A549 (cell line): ENCODE measurements around the gene PTPRD. TPM values are rescaled to one million over a fixed set of nuclear protein-coding genes. Genes with fewer than 3 reads are reported as not detected.

ENCODE experiments used
- ATAC-seq, 2 experiments: fragments of 200-7000 bp in 1 of 2; fragments of >200 bp in 1 of 2; cut with Nextera tagmentation in 1 of 2; cut with Tn5 transposase in 1 of 2; 3 replicates each; pipeline versions ENCODE4 v1.8.0 to v1.9.1; 2018 to 2020; ENCODE audit warnings: mild to moderate bottlenecking in 1 of 2, moderate library complexity in 1 of 2
- CTCF ChIA-PET: fragments of 300-600 bp; sonication (Branson Sonifier 250); formaldehyde crosslinking; extraction: SDS; loops from one replicate; lab custom pipeline; 2021; ENCODE audit warnings: antibody characterized with exemption, inconsistent platforms; lab: Yijun Ruan, JAX
- POLR2A ChIA-PET: fragments of 350-600 bp; formaldehyde crosslinking; extraction: SDS; loops from one replicate; lab custom pipeline; 2021; ENCODE audit warnings: antibody characterized with exemption, inconsistent platforms; lab: Yijun Ruan, JAX
- DNase-seq, 2 experiments: peaks; one replicate each; pipeline versions ENCODE4 v3.0.0 to v3.0.0-alpha.2; 2011 to 2016; ENCODE audit warnings: low read depth in 1 of 2, low spot score in 1 of 2
- FAIRE-seq: peaks from 2 replicates; lab custom pipeline; 2011; peaks lifted over from hg19 to GRCh38; lab: Jason Lieb, UNC
- H3K27ac ChIP-seq, 2 experiments: fragments of >200 bp; sonication (Bioruptor Twin); formaldehyde crosslinking; 3 replicates each; pipeline ENCODE4 v1.5.1; 2016 to 2017
- H3K4me1 ChIP-seq: fragments of >200 bp; sonication (Bioruptor Twin); formaldehyde crosslinking; 3 replicates; pipeline ENCODE4 v1.6.1; 2016
- H3K4me2 ChIP-seq: fragments of >200 bp; sonication (Bioruptor Twin); formaldehyde crosslinking; 3 replicates; pipeline ENCODE4 v1.6.1; 2016
- H3K4me3 ChIP-seq: fragments of >200 bp; sonication (Bioruptor Twin); formaldehyde crosslinking; 3 replicates; pipeline ENCODE4 v1.5.1; 2016
- H3K9me3 ChIP-seq: fragments of >200 bp; sonication (Bioruptor Twin); formaldehyde crosslinking; 3 replicates; pipeline ENCODE4 v1.6.1; 2016
- CHD4 ChIP-seq: fragments of 200-600 bp; sonication (generic); IDR thresholded peaks from 2 replicates; pipeline ENCODE4 v1.6.1; 2016; ENCODE audit warnings: antibody characterized with exemption, mild to moderate bottlenecking, borderline replicate concordance
- FOXS1 ChIP-seq: fragments of 250-450 bp; sonication (Bioruptor Pico); IDR thresholded peaks from 2 replicates; pipeline ENCODE4 v1.5.0; 2020; ENCODE audit warnings: mild to moderate bottlenecking, moderate library complexity
- GATA3 ChIP-seq: IDR thresholded peaks from 2 replicates; pipeline ENCODE4 v1.6.1; 2012; ENCODE audit warnings: borderline replicate concordance
- HEYL ChIP-seq: fragments of 250-450 bp; sonication (Bioruptor Pico); IDR thresholded peaks from 2 replicates; pipeline ENCODE4 v1.8.0; 2021; ENCODE audit warnings: mild to moderate bottlenecking, moderate library complexity
- HOXA7 ChIP-seq: fragments of 250-450 bp; sonication (Bioruptor Pico); IDR thresholded peaks from 2 replicates; pipeline ENCODE4 v1.5.0; 2020; ENCODE audit warnings: mild to moderate bottlenecking, moderate library complexity
- HOXB13 ChIP-seq: fragments of 250-450 bp; sonication (Bioruptor Pico); IDR thresholded peaks from 2 replicates; pipeline ENCODE4 v1.5.0; 2020; ENCODE audit warnings: low read depth, mild to moderate bottlenecking, moderate library complexity
- HOXB5 ChIP-seq: fragments of 250-450 bp; sonication (Bioruptor Pico); IDR thresholded peaks from 2 replicates; pipeline ENCODE4 v1.5.0; 2020; ENCODE audit warnings: mild to moderate bottlenecking, moderate library complexity
- JUNB ChIP-seq: fragments of >200 bp; sonication (Bioruptor Twin); formaldehyde crosslinking; IDR thresholded peaks from 2 replicates; pipeline ENCODE4 v1.6.1; 2016
- KDM5A ChIP-seq: fragments of 200-600 bp; sonication (generic); IDR thresholded peaks from 2 replicates; pipeline ENCODE4 v1.6.1; 2016; ENCODE audit warnings: antibody characterized with exemption, mild to moderate bottlenecking
- MAFK ChIP-seq: fragments of 450-650 bp; IDR thresholded peaks from 2 replicates; pipeline ENCODE4 v1.6.1; 2014; ENCODE audit not compliant: partially characterized antibody
- MYC ChIP-seq: IDR thresholded peaks from 2 replicates; pipeline ENCODE4 v1.6.1; 2012; ENCODE audit warnings: mild to moderate bottlenecking, inconsistent platforms, low read length, improper control_type of control experiment, borderline replicate concordance
- NFE2L2 ChIP-seq: fragments of 150-350 bp; conservative IDR thresholded peaks from 2 replicates; pipeline ENCODE4 v1.6.1; 2014; ENCODE audit warnings: low read length
- NR3C1 ChIP-seq: fragments of >200 bp; sonication (Bioruptor Twin); formaldehyde crosslinking; IDR thresholded peaks from 3 replicates; pipeline ENCODE4 v1.6.1; 2017
- POLR2A ChIP-seq: IDR thresholded peaks from 2 replicates; pipeline ENCODE4 v1.6.1; 2012; ENCODE audit warnings: mild to moderate bottlenecking, low read length
- RARB ChIP-seq: fragments of 250-450 bp; sonication (Bioruptor Pico); IDR thresholded peaks from 2 replicates; pipeline ENCODE4 v1.8.0; 2021; ENCODE audit warnings: mild to moderate bottlenecking, moderate library complexity
- RCOR1 ChIP-seq: fragments of 150-350 bp; IDR thresholded peaks from 2 replicates; pipeline ENCODE4 v1.6.1; 2014; ENCODE audit warnings: antibody characterized with exemption, low read length, low read depth
- RNF2 ChIP-seq: fragments of 200-600 bp; sonication (generic); IDR thresholded peaks from 2 replicates; pipeline ENCODE4 v1.6.1; 2016; ENCODE audit warnings: low read depth, mild to moderate bottlenecking, antibody characterized with exemption, moderate library complexity, borderline replicate concordance
- TFCP2L1 ChIP-seq: fragments of 250-450 bp; sonication (Bioruptor Pico); IDR thresholded peaks from 2 replicates; pipeline ENCODE4 v1.5.0; 2021; ENCODE audit warnings: mild to moderate bottlenecking
- ZFP36 ChIP-seq: fragments of 450-650 bp; IDR thresholded peaks from 2 replicates; pipeline ENCODE4 v1.6.1; 2014; ENCODE audit warnings: borderline replicate concordance; ENCODE audit not compliant: partially characterized antibody
- WGBS: methylation state at CpG from one replicate; pipeline ENCODE4 v1.1.6; 2017; ENCODE audit errors: missing lambda C conversion rate; 5-methylcytosine and 5-hydroxymethylcytosine counted together
- polyA plus RNA-seq, 4 experiments: library from polyadenylated mRNA; depleted of rRNA in 3 of 4; stranded (reverse); fragments of >200 nt; fragmentation: RNase III in 1 of 4; extraction: RNeasy Plus Mini Kit Qiagen cat#74134 plus additional on column Dnase treatment in 1 of 4; gene quantifications; 2 replicates in 3 of 4; 3 replicates in 1 of 4; pipeline ENCODE4 v1.2.3, GENCODE V29; 2011 to 2017
- TF ChIP-seq, protein P1 (sequence below): fragments of >200 bp; sonication (Bioruptor Twin); formaldehyde crosslinking; IDR thresholded peaks from 3 replicates; pipeline ENCODE4 v1.5.1; 2016
- TF ChIP-seq, protein P2 (sequence below): IDR thresholded peaks from 2 replicates; pipeline ENCODE4 v1.6.1; 2012; ENCODE audit warnings: low read depth, borderline replicate concordance

Gene PTPRD
- polyA plus RNA-seq, 2 of the 4 experiments (the other 2 are of a cell fraction) = 0.39 to 1.3 TPM

DNA sequence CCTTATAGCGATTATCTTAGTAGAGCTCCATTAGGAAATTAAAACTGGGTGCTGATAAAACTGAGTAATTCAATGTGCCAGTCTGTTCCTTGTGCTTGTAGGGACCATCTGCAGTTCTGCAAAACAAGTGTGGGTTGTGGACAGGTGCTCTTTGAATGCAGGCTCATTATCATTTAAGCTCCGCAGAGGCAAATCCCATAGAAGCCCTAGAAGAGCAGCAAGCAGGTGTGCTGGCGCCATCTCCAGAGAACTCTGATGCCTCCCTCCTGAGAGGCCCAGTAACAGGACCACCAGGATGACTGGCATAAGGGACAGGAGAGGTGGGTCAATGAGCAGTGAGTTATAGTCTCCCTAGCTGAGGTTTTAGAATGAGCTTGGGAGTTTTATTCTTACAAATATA lies 1470.8 kb downstream of the PTPRD start:
- no peak overlapping the region for H3K4me2 ChIP-seq
- ChIA-PET POLR2A (no interaction called here), CTCF (no interaction called here)
- H3K27ac ChIP-seq = no peak overlapping the region
- ATAC-seq = no peak
- FAIRE-seq = no peak
- no peaks in the 10 kb centered on the region for H3K4me1 ChIP-seq
- DNase-seq = no peak
- H3K4me3 ChIP-seq = no peak overlapping the region
- no peak for TF ChIP-seq NR3C1
- WGBS = 8% methylated on average over 3 of the region's 3 CpGs
- H3K9me3 ChIP-seq = no peaks in the 10 kb centered on the region

DNA sequence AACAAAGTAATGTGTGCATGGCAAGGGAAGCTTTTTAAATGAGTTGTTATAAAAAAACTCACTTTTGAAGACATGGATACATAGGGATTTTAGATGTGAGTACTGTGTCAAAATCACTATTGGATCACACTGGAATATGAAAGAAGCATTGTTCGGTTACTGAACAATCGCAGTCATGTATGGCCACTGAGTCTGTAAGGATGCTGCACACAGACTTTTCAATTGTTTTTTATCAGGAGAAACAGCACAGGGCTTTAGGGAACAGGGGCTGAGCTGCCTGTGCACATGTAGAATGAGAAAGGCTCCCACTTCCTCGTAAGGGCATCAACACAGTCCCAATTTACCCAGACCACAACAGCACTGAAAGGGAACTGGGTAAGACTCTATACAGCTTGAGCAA lies 1479.3 kb downstream of the PTPRD start:
- ChIA-PET POLR2A (no interaction called here), CTCF (no interaction called here)
- H3K27ac ChIP-seq = no peak overlapping the region
- H3K9me3 ChIP-seq = no peaks in the 10 kb centered on the region
- TF ChIP-seq MYC (no peak), JUNB (no peak), ZFP36 (no peak), HOXB13 (CRISPR knock-in tag) (no peak), POLR2A (no peak), RCOR1 (no peak), TFCP2L1 (CRISPR knock-in tag) (no peak), RARB (CRISPR knock-in tag) (no peak), HOXB5 (CRISPR knock-in tag) (no peak)
- TF ChIP-seq, all 56 proteins: peak for 0
- ATAC-seq = no peak
- Histone ChIP-seq H3K4me3 (no peak overlapping the region), H3K4me1 (no peaks in the 10 kb centered on the region), H3K4me2 (no peak overlapping the region)
- DNase-seq = no peak
- WGBS = 33% methylated on average over 3 of the region's 3 CpGs
- FAIRE-seq = no peak

DNA sequence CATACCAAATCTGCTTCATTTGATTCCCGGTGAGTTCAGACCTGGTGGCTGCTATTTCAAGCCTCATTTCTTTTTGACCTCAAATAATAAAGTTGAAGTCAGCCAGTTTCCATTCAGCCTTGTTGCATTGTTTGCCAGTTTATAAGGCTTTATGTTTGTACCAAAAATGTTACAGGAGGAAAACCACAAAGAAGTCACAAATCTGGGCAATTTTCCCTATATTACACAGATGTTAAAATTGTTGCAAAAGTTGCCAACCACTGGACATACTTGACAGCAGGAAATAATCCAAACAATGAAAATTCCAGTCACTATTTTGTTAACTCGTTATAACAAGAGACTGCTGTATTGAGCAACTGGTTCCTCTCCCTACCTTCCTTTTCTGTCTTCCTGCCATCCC lies 1488.2 kb downstream of the PTPRD start:
- H3K4me1 ChIP-seq = no peaks in the 10 kb centered on the region
- TF ChIP-seq HEYL (CRISPR knock-in tag) (no peak), ZFP36 (no peak), RNF2 (no peak), FOXS1 (CRISPR knock-in tag) (no peak), POLR2A (no peak), CHD4 (no peak), HOXA7 (CRISPR knock-in tag) (no peak), KDM5A (no peak), GATA3 (no peak), NFE2L2 (no peak)
- TF ChIP-seq, protein P1, sequence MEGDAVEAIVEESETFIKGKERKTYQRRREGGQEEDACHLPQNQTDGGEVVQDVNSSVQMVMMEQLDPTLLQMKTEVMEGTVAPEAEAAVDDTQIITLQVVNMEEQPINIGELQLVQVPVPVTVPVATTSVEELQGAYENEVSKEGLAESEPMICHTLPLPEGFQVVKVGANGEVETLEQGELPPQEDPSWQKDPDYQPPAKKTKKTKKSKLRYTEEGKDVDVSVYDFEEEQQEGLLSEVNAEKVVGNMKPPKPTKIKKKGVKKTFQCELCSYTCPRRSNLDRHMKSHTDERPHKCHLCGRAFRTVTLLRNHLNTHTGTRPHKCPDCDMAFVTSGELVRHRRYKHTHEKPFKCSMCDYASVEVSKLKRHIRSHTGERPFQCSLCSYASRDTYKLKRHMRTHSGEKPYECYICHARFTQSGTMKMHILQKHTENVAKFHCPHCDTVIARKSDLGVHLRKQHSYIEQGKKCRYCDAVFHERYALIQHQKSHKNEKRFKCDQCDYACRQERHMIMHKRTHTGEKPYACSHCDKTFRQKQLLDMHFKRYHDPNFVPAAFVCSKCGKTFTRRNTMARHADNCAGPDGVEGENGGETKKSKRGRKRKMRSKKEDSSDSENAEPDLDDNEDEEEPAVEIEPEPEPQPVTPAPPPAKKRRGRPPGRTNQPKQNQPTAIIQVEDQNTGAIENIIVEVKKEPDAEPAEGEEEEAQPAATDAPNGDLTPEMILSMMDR = no peak
- TF ChIP-seq, protein P2, sequence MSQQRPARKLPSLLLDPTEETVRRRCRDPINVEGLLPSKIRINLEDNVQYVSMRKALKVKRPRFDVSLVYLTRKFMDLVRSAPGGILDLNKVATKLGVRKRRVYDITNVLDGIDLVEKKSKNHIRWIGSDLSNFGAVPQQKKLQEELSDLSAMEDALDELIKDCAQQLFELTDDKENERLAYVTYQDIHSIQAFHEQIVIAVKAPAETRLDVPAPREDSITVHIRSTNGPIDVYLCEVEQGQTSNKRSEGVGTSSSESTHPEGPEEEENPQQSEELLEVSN = no peak
- ChIA-PET POLR2A (no interaction called here), CTCF (no interaction called here)
- H3K27ac ChIP-seq = no peak overlapping the region
- DNase-seq = no peak
- no peak overlapping the region for H3K4me3 ChIP-seq
- H3K9me3 ChIP-seq = no peaks in the 10 kb centered on the region
- ATAC-seq = no peak
- no peak for FAIRE-seq
- WGBS = 0% methylated on average over 2 of the region's 2 CpGs
- no peak overlapping the region for H3K4me2 ChIP-seq

DNA sequence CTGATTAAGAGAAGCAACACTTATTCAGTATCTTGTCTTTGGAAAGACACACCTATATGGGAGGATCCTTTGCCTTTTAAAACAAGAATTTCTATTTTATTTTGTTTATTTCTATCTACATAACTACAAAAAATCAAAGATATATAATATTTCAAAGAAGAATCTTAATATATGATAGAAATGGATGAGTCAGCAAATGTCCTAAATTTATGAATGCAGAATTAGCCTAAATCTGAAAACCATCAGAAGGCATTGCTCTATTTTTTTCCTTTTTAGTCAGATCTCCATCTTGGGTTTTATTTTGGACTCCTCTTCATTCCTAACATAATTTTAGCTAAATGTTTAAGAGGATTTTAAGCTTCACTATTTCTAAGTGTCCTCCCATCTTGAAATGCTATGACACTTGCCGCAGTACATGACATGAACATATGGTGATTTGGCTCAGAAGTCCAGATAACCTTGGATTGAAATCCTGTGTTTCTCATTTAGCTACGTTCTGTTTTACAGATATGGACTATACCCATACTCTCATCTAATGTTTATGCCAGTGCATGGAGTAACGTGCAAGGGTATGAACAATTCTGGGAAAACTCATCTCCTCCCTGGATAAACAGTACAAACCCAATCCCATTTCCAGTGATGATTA lies 1490.4 kb downstream of the PTPRD start:
- TF ChIP-seq MAFK = peak; percentile 83
- no peak for TF ChIP-seq KDM5A
- H3K4me1 ChIP-seq = no peaks in the 10 kb centered on the region
- no peak for ATAC-seq
- no peak overlapping the region for H3K4me2 ChIP-seq
- no peak for DNase-seq
- WGBS = 7% methylated on average over 3 of the region's 3 CpGs
- H3K4me3 ChIP-seq = no peak overlapping the region
- no peaks in the 10 kb centered on the region for H3K9me3 ChIP-seq
- POLR2A ChIA-PET = no interaction called here
- FAIRE-seq = no peak
- H3K27ac ChIP-seq = no peak overlapping the region
- CTCF ChIA-PET = no interaction called here
